Spleen (tissue), 11 donors: Measurements from ENCODE around the gene APOB. TPM values are rescaled to one million over a fixed set of nuclear protein-coding genes. Genes with fewer than 3 reads are reported as not detected.

ENCODE experiments used
- DNase-seq: peaks from one replicate; pipeline ENCODE4 v3.0.0-alpha.2; 2020
- H3K27ac ChIP-seq, 8 donors: fragments of 200-600 bp; sonication (generic) in 7 of 8; 1 replicate in 4 of 8; 2 replicates in 4 of 8; pipeline versions ENCODE4 v1.5.0 to v1.8.0; 2016 to 2021; ENCODE audit warnings: inconsistent platforms in 4 of 8, mild to moderate bottlenecking in 4 of 8, moderate library complexity in 1 of 8
- H3K27me3 ChIP-seq, 7 donors: fragments of 200-600 bp; sonication (generic) in 6 of 7; replicated peaks in 1 of 7; 1 replicate in 4 of 7; 2 replicates in 3 of 7; pipeline versions ENCODE4 v1.5.0 to v1.8.0; 2016 to 2021; ENCODE audit warnings: inconsistent platforms in 3 of 7, mild to moderate bottlenecking in 1 of 7
- H3K36me3 ChIP-seq, 6 donors: fragments of 200-600 bp; sonication (generic) in 5 of 6; 1 replicate in 4 of 6; 2 replicates in 2 of 6; pipeline versions ENCODE4 v1.5.0 to v1.8.0; 2016 to 2021; ENCODE audit warnings: inconsistent platforms in 2 of 6
- H3K4me1 ChIP-seq, 6 donors: fragments of 200-600 bp; sonication (generic) in 5 of 6; 1 replicate in 3 of 6; 2 replicates in 3 of 6; pipeline versions ENCODE4 v1.5.0 to v1.8.0; 2016 to 2021; ENCODE audit warnings: inconsistent platforms in 3 of 6
- H3K4me3 ChIP-seq, 8 donors: fragments of 200-600 bp; sonication (generic) in 7 of 8; 1 replicate in 4 of 8; 2 replicates in 4 of 8; pipeline versions ENCODE4 v1.5.0 to v1.8.0; 2016 to 2021; ENCODE audit warnings: inconsistent platforms in 4 of 8, mild to moderate bottlenecking in 4 of 8, moderate library complexity in 2 of 8
- H3K9me3 ChIP-seq, 8 donors: fragments of 200-600 bp; sonication (generic) in 7 of 8; 1 replicate in 4 of 8; 2 replicates in 4 of 8; pipeline versions ENCODE4 v1.5.0 to v1.8.0; 2016 to 2021; ENCODE audit warnings: inconsistent platforms in 4 of 8
- CTCF ChIP-seq, 11 experiments: fragments of 200-600 bp in 7 of 11; fragments of 450-650 bp in 4 of 11; sonication (generic) in 4 of 11; IDR thresholded peaks in 8 of 11; conservative IDR thresholded peaks in 3 of 11; 1 replicate in 7 of 11; 2 replicates in 4 of 11; pipeline versions ENCODE4 v1.4.0 to v1.8.0; 2016 to 2021; ENCODE audit warnings: antibody characterized with exemption in 11 of 11, inconsistent platforms in 4 of 11, mild to moderate bottlenecking in 1 of 11
- POLR2A ChIP-seq, 3 donors: fragments of 450-650 bp; IDR thresholded peaks; one replicate each; pipeline ENCODE4 v1.5.1; 2017; ENCODE audit warnings: antibody characterized with exemption in 3 of 3, mild to moderate bottlenecking in 1 of 3
- POLR2AphosphoS5 ChIP-seq, 3 donors: sonication (generic); formaldehyde crosslinking; IDR thresholded peaks; one replicate each; pipeline ENCODE4 v1.5.1; 2017; ENCODE audit warnings: antibody characterized with exemption in 3 of 3
- WGBS, 5 donors: extraction: QIAGEN DNeasy Blood & Tissue Kit in 3 of 5; methylation state at CpG; one replicate each; pipeline versions ENCODE4 v1.1.5 to v1.1.7; 2013 to 2018; 5-methylcytosine and 5-hydroxymethylcytosine counted together
- intact Hi-C: fragments of 100-400 bp; cut with DNase I; formaldehyde crosslinking; loops from one replicate; pipeline ENCODE4 v1.15.0; 2023; ENCODE audit warnings: low total_unique reads
- polyA plus RNA-seq, 3 donors: library from polyadenylated mRNA; stranded (reverse); fragments of 200-250 nt; gene quantifications; one replicate each; pipeline ENCODE4 v1.2.1, GENCODE V29; 2013
- total RNA-seq, 7 donors: library from RNA; depleted of rRNA in 3 of 7; stranded (reverse); fragments of >200 nt in 3 of 7; fragmentation: NEBNext Ultra II Directional in 4 of 7; extraction: Animal tissue kit (Norgen Biotek cat#: 25700) in 4 of 7; gene quantifications; one replicate each; pipeline versions ENCODE4 v1.1.0 to v1.2.1, GENCODE V29; 2016 to 2021
- donor health status: healthy with polysubstance abuse.
- donor health status: DM: no; HTN: no; CAD: no; lungs with moderate emphysema.
- donor health status: DM: no; HTN: no; CAD: no.
- donor health status: Bipolar disorder and iron deficiency.
- donor health status: healthy.
- donor health status: DM: no; HTN: no; CAD: no.
- donor health status: DM: yes; HTN: yes; CAD: no.

Gene APOB
- total and polyA plus RNA-seq, 10 donors: 0.02 to 2.5 (median 0.39) TPM

- no peak for TF ChIP-seq POLR2A (IDR thresholded peaks at IDR 0.05)
- no peak for TF ChIP-seq CTCF (IDR thresholded peaks at IDR 0.05 in 8 of 11, conservative IDR thresholded peaks at IDR 0.05 in 3 of 11)
- no peak for TF ChIP-seq POLR2AphosphoS5 (IDR thresholded peaks at IDR 0.05)
- WGBS, 5 donors: 84 to 88% (median 85%) methylated on average over 10 of the region's 10 CpGs
- Histone ChIP-seq H3K4me1 (no peaks in the 10 kb centered on the region), H3K4me3 (no peak overlapping the region), H3K27me3 (no peaks in the 10 kb centered on the region), H3K36me3 (peaks cover 0 to 3% (median 0%) of the 10 kb centered on the region in 6 donors), H3K9me3 (peaks cover 0 to 11% (median 0%) of the 10 kb centered on the region in 8 donors), H3K27ac (no peak overlapping the region)
- no peak for DNase-seq
- intact Hi-C loops: no loop called here
These were observed 32.9 kb downstream of the APOB start for GRCh38 chr2:21010813-21011439.

DNA sequence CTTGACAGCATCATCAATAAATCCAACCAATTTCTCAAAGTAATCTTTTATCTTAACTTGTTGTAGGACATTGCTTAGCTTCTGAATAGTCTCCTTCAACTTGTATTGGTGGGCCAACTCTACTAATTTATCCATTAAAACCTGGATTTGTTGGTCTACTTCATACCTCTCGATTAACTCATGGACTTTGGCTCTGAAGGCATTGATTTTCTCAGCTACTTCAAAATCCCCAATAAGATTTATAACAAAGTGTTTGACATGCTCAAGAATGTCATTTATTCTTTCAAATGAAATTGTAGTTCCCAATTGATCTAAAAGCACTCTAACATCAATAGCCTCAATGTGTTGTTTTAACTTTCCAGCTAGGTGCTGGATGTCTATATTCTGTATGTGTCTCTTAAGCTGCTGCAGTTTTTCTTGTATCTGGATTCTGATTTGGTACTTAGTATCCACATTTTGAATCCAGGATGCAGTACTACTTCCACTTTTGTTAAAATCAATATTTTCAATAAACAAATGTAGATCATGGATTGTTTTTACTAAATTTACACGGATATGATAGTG is 34.1 kb downstream of the APOB start:
- intact Hi-C loops: no loop called here
- H3K27ac ChIP-seq: no peak overlapping the region
- H3K9me3 ChIP-seq: peaks cover 0 to 11% (median 0%) of the 10 kb centered on the region in 8 donors
- H3K36me3 ChIP-seq: peaks cover 0 to 3% (median 0%) of the 10 kb centered on the region in 6 donors
- H3K4me3 ChIP-seq: no peak overlapping the region
- H3K27me3 ChIP-seq: no peaks in the 10 kb centered on the region
- TF ChIP-seq POLR2AphosphoS5 (IDR thresholded peaks at IDR 0.05) (no peak), POLR2A (IDR thresholded peaks at IDR 0.05) (no peak), CTCF (IDR thresholded peaks at IDR 0.05 in 8 of 11, conservative IDR thresholded peaks at IDR 0.05 in 3 of 11) (no peak)
- WGBS, 5 donors: 66 to 81% (median 74%) methylated on average over 2 of the region's 2 CpGs
- no peak for DNase-seq
- H3K4me1 ChIP-seq: no peaks in the 10 kb centered on the region

- WGBS, 5 donors: 87 to 96% (median 88%) methylated on average over 7 of the region's 7 CpGs
- TF ChIP-seq POLR2AphosphoS5 (IDR thresholded peaks at IDR 0.05) (no peak), CTCF (IDR thresholded peaks at IDR 0.05 in 8 of 11, conservative IDR thresholded peaks at IDR 0.05 in 3 of 11) (no peak), POLR2A (IDR thresholded peaks at IDR 0.05) (no peak)
These were observed 34.8 kb downstream of the APOB start for GRCh38 chr2:21008790-21009661.

More at GRCh38 chr2:21008790-21009661, 34.8 kb downstream of the APOB start:
- H3K4me1 ChIP-seq: no peaks in the 10 kb centered on the region
- H3K9me3 ChIP-seq: peaks cover 0 to 11% (median 0%) of the 10 kb centered on the region in 8 donors
- peaks cover 0 to 3% (median 0%) of the 10 kb centered on the region in 6 donors for H3K36me3 ChIP-seq
- no peak overlapping the region for H3K27ac ChIP-seq
- H3K4me3 ChIP-seq: no peak overlapping the region
- DNase-seq: no peak
- intact Hi-C loops: no loop called here
- no peaks in the 10 kb centered on the region for H3K27me3 ChIP-seq
